Neural cell (in vitro differentiated cells): ENCODE data around the gene COPA. TPM values are rescaled to one million over a fixed set of nuclear protein-coding genes. Genes with fewer than 3 reads are reported as not detected.

Experiments used
- H2AFZ ChIP-seq: fragments of 200-600, 300-800 bp; sonication (generic), shearing (Covaris generic); 2 replicates; pipeline ENCODE4 v1.6.0; 2014; ENCODE audit warnings: low read depth, mild to moderate bottlenecking, antibody characterized with exemption, low read length, moderate library complexity
- H3F3A ChIP-seq: fragments of 200-600 bp; shearing (Covaris generic); 2 replicates; pipeline ENCODE4 v1.6.1; 2016; ENCODE audit warnings: mild to moderate bottlenecking, moderate library complexity, mixed read lengths, antibody characterized with exemption, low read length; ENCODE audit not compliant: insufficient read depth, poor library complexity, severe bottlenecking
- H3K27ac ChIP-seq: fragments of 200-600, 300-800 bp; sonication (generic), shearing (Covaris generic); 2 replicates; pipeline ENCODE4 v1.5.1; 2014; ENCODE audit warnings: mild to moderate bottlenecking, low read length, moderate library complexity
- H3K27me3 ChIP-seq: fragments of 300-800, 200-600 bp; sonication (generic), shearing (Covaris generic); 2 replicates; pipeline ENCODE4 v1.6.0; 2014; ENCODE audit warnings: mild to moderate bottlenecking, low read depth, low read length, moderate library complexity; ENCODE audit not compliant: insufficient read depth
- H3K36me3 ChIP-seq: fragments of 300-800, 200-600 bp; sonication (generic), shearing (Covaris generic); 2 replicates; pipeline ENCODE4 v1.5.1; 2014; ENCODE audit warnings: mild to moderate bottlenecking, antibody characterized with exemption, low read length, moderate library complexity; ENCODE audit not compliant: insufficient read depth
- H3K4me2 ChIP-seq: fragments of 300-800, 200-600 bp; sonication (generic), shearing (Covaris generic); 2 replicates; pipeline ENCODE4 v1.6.0; 2014; ENCODE audit warnings: mild to moderate bottlenecking, low read length
- H3K4me3 ChIP-seq: fragments of 300-800, 200-600 bp; sonication (generic), shearing (Covaris generic); 2 replicates; pipeline ENCODE4 v1.5.1; 2014; ENCODE audit warnings: mild to moderate bottlenecking, low read length, moderate library complexity
- H3K79me2 ChIP-seq: fragments of 200-600 bp; shearing (Covaris generic); replicated peaks from 2 replicates; pipeline ENCODE4 v1.6.0; 2014; ENCODE audit warnings: mild to moderate bottlenecking, low read length, moderate library complexity; ENCODE audit not compliant: insufficient read depth
- H3K9ac ChIP-seq: fragments of 300-800, 200-600 bp; sonication (generic), shearing (Covaris generic); 2 replicates; pipeline ENCODE4 v1.6.1; 2016; ENCODE audit warnings: mild to moderate bottlenecking, low read length, mixed read lengths
- H3K9me2 ChIP-seq: fragments of 200-600 bp; shearing (Covaris generic); 2 replicates; pipeline ENCODE4 v1.6.1; 2016; ENCODE audit warnings: mild to moderate bottlenecking, low read length, mixed read lengths; ENCODE audit not compliant: insufficient read depth
- H3K9me3 ChIP-seq: fragments of 200-600, 300-800 bp; sonication (generic), shearing (Covaris generic); 2 replicates; pipeline ENCODE4 v1.6.1; 2016; ENCODE audit warnings: mild to moderate bottlenecking, mixed run types, low read length, moderate library complexity, mixed read lengths
- H4K20me1 ChIP-seq: fragments of 200-600 bp; shearing (Covaris generic); 2 replicates; pipeline ENCODE4 v1.6.1; 2016; ENCODE audit warnings: mild to moderate bottlenecking, mixed run types; ENCODE audit not compliant: insufficient read depth
- EP300 ChIP-seq: fragments of 450-650 bp; conservative IDR thresholded peaks from 2 replicates; pipeline ENCODE4 v1.6.1; 2014; ENCODE audit warnings: antibody characterized with exemption, mild to moderate bottlenecking, moderate library complexity; ENCODE audit not compliant: poor library complexity, severe bottlenecking
- EZH2 ChIP-seq: fragments of 200-600, 300-800 bp; shearing (Covaris generic), sonication (generic); IDR thresholded peaks from 2 replicates; pipeline ENCODE4 v1.6.1; 2014; ENCODE audit warnings: antibody characterized with exemption, low read length, borderline replicate concordance, mild to moderate bottlenecking; ENCODE audit not compliant: insufficient read depth, poor library complexity, severe bottlenecking
- MXI1 ChIP-seq: fragments of 450-650 bp; conservative IDR thresholded peaks from 2 replicates; pipeline ENCODE4 v1.6.1; 2014; ENCODE audit warnings: antibody characterized with exemption, mild to moderate bottlenecking; ENCODE audit not compliant: poor library complexity, severe bottlenecking
- POLR2AphosphoS5 ChIP-seq: IDR thresholded peaks from 2 replicates; pipeline ENCODE4 v1.6.1; 2012
- RAD21 ChIP-seq: fragments of 450-650 bp; conservative IDR thresholded peaks from 2 replicates; pipeline ENCODE4 v1.6.1; 2014; ENCODE audit warnings: antibody characterized with exemption, mild to moderate bottlenecking, moderate library complexity
- SMC3 ChIP-seq: fragments of 450-650 bp; conservative IDR thresholded peaks from 2 replicates; pipeline ENCODE4 v1.6.1; 2014; ENCODE audit warnings: antibody characterized with exemption, mild to moderate bottlenecking, moderate library complexity; ENCODE audit not compliant: poor library complexity
- TAF1 ChIP-seq: IDR thresholded peaks from 2 replicates; pipeline ENCODE4 v1.6.1; 2012; ENCODE audit warnings: low read depth
- polyA plus RNA-seq: library from polyadenylated mRNA; depleted of rRNA; stranded (reverse); fragments of >200 nt; gene quantifications from 2 replicates; pipeline ENCODE4 v1.2.3, GENCODE V29; 2014
- TF ChIP-seq, protein P1 (sequence below): IDR thresholded peaks from 2 replicates; pipeline ENCODE4 v1.6.1; 2012; ENCODE audit warnings: borderline replicate concordance
- TF ChIP-seq, protein P2 (sequence below): fragments of 450-650 bp; IDR thresholded peaks from 2 replicates; pipeline ENCODE4 v1.5.1; 2014; ENCODE audit warnings: antibody characterized with exemption, mild to moderate bottlenecking, moderate library complexity; ENCODE audit not compliant: poor library complexity, severe bottlenecking

The COPA gene
- polyA plus RNA-seq, 1 donor from 2014 or later, result 75.0 TPM

DNA sequence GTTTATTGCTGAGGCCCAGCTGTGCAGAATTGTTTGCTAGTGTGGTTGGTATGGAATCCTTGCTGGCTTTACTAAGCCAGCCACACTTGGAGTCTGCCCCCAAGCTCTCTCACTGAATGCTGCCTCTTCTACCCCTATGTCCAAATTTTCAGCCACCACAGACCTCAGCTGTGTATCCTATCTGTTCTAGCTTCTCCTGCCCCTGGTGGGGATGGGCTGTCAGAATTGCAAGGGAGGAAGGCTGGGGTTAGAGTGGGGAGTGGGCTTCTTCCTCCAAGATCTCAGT lies 28.2 kb upstream of the COPA start:
- H3K36me3 ChIP-seq, result no peaks in the 10 kb centered on the region
- H3K9me3 ChIP-seq, result no peaks in the 10 kb centered on the region
- no peak overlapping the region for H3K4me3 ChIP-seq
- H3K4me2 ChIP-seq, result no peak overlapping the region
- H4K20me1 ChIP-seq, result no peaks in the 10 kb centered on the region
- H2AFZ ChIP-seq, result no peak overlapping the region
- no peak overlapping the region for H3K27ac ChIP-seq
- TF ChIP-seq TAF1 (no peak), POLR2AphosphoS5 (no peak), RAD21 (no peak), SMC3 (no peak), MXI1 (no peak), EZH2 (no peak), EP300 (no peak)
- TF ChIP-seq, protein P1, sequence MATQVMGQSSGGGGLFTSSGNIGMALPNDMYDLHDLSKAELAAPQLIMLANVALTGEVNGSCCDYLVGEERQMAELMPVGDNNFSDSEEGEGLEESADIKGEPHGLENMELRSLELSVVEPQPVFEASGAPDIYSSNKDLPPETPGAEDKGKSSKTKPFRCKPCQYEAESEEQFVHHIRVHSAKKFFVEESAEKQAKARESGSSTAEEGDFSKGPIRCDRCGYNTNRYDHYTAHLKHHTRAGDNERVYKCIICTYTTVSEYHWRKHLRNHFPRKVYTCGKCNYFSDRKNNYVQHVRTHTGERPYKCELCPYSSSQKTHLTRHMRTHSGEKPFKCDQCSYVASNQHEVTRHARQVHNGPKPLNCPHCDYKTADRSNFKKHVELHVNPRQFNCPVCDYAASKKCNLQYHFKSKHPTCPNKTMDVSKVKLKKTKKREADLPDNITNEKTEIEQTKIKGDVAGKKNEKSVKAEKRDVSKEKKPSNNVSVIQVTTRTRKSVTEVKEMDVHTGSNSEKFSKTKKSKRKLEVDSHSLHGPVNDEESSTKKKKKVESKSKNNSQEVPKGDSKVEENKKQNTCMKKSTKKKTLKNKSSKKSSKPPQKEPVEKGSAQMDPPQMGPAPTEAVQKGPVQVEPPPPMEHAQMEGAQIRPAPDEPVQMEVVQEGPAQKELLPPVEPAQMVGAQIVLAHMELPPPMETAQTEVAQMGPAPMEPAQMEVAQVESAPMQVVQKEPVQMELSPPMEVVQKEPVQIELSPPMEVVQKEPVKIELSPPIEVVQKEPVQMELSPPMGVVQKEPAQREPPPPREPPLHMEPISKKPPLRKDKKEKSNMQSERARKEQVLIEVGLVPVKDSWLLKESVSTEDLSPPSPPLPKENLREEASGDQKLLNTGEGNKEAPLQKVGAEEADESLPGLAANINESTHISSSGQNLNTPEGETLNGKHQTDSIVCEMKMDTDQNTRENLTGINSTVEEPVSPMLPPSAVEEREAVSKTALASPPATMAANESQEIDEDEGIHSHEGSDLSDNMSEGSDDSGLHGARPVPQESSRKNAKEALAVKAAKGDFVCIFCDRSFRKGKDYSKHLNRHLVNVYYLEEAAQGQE, result no peak
- TF ChIP-seq, protein P2, sequence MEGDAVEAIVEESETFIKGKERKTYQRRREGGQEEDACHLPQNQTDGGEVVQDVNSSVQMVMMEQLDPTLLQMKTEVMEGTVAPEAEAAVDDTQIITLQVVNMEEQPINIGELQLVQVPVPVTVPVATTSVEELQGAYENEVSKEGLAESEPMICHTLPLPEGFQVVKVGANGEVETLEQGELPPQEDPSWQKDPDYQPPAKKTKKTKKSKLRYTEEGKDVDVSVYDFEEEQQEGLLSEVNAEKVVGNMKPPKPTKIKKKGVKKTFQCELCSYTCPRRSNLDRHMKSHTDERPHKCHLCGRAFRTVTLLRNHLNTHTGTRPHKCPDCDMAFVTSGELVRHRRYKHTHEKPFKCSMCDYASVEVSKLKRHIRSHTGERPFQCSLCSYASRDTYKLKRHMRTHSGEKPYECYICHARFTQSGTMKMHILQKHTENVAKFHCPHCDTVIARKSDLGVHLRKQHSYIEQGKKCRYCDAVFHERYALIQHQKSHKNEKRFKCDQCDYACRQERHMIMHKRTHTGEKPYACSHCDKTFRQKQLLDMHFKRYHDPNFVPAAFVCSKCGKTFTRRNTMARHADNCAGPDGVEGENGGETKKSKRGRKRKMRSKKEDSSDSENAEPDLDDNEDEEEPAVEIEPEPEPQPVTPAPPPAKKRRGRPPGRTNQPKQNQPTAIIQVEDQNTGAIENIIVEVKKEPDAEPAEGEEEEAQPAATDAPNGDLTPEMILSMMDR, result no peak
- H3F3A ChIP-seq, result no peaks in the 10 kb centered on the region
- H3K27me3 ChIP-seq, result no peaks in the 10 kb centered on the region
- H3K79me2 ChIP-seq, result no peaks in the 10 kb centered on the region
- no peak overlapping the region for H3K9ac ChIP-seq
- no peaks in the 10 kb centered on the region for H3K9me2 ChIP-seq

DNA sequence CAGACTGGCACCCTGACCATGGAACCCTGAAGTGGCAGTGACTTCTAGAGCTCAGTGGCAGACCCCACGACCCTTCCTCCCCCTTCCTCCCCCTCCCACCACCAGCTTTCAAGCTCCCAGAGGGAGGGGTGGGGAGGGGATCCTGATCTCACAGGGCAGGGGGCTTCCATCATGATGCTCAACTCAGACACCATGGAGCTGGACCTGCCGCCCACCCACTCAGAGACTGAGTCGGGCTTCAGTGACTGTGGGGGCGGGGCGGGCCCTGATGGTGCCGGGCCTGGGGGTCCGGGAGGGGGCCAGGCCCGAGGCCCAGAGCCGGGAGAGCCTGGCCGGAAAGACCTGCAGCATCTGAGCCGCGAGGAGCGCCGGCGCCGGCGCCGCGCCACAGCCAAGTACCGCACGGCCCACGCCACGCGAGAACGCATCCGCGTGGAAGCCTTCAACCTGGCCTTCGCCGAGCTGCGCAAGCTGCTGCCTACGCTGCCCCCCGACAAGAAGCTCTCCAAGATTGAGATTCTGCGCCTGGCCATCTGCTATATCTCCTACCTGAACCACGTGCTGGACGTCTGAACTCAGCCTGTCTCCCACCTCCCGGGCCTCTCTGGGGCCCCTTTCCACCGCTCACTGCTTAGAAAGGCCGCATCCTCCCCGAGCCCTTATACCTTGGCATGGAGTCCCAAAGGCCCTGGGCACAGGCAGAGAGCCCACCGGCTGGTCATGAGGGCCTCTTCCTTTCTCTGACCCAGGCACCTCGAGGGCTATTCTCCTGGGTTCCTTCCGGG lies 27.7 kb upstream of the COPA start:
- Histone ChIP-seq H4K20me1 (no peaks in the 10 kb centered on the region), H3K36me3 (no peaks in the 10 kb centered on the region), H2AFZ (no peak overlapping the region), H3K9me3 (no peaks in the 10 kb centered on the region), H3K9ac (no peak overlapping the region), H3K79me2 (no peaks in the 10 kb centered on the region), H3K4me2 (no peak overlapping the region), H3F3A (no peaks in the 10 kb centered on the region), H3K4me3 (no peak overlapping the region), H3K27me3 (no peaks in the 10 kb centered on the region), H3K9me2 (no peaks in the 10 kb centered on the region), H3K27ac (no peak overlapping the region)
- TF ChIP-seq EP300 (no peak), SMC3 (no peak), RAD21 (no peak), MXI1 (no peak), TAF1 (no peak), POLR2AphosphoS5 (no peak), EZH2 (no peak)
- TF ChIP-seq, protein P1, result no peak
- TF ChIP-seq, protein P2, result no peak
